ENCODE data around the gene VAV3.

VAV3 gene

DNA sequence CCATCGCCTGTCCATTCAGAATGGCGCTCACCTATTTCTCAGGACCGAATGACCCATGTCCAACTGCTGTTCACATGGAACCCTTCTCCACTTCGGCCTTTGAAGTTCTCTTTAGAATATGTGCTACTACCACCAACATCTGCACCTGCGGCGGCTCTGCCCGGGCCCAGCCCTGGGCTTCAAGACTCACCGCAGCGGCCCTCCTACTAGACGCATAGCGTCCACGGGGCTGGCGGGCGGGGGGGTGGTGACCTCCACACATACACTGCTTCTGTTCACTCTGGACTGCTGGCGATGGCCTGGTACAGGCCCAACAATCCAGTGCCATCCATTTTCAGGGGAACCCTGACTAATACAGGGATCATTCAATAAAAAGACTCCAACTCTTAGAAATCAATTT is 394.2 kb downstream of the VAV3 start:
- Mint-ChIP-seq H3K4me1 (no peaks in the 10 kb centered on the region), H3K27me3 (no peaks in the 10 kb centered on the region), H3K9me3 (no peaks in the 10 kb centered on the region), H3K36me3 (ENCODE audit: insufficient read depth) (peaks cover 8% of the 10 kb centered on the region), H3K27ac (ENCODE audit: low read depth) (no peak overlapping the region), H3K4me3 (no peak overlapping the region)
- no peak for DNase-seq (ENCODE audit: low spot score in 2 of 2)
- ATAC-seq (replicated peaks; ENCODE audit: extremely low read depth, poor library complexity, severe bottlenecking), result no peak

DNA sequence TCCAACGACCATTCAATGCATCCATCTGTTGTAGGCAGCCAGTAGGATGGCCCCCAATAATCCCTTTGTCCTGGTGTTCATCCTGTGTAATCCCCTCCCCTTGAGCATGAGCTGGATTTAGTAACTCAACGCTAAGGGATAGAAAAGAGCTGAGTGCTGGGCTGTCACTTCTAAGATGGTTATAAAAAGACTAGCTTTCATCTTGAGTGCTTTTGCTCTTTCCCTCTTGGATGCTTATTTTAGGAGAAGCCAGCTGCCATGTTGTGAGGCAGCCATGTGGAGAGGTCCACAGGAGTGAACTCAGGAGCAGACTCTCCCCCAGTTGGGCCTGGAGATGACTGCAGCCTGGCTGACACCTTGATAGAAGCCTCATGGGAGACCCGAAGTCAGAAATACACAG is 401.5 kb downstream of the VAV3 start:
- no peak overlapping the region for H3K27ac Mint-ChIP-seq (ENCODE audit: low read depth)
- no peak overlapping the region for H3K4me3 Mint-ChIP-seq
- no peaks in the 10 kb centered on the region for H3K27me3 Mint-ChIP-seq
- no peaks in the 10 kb centered on the region for H3K9me3 Mint-ChIP-seq
- no peaks in the 10 kb centered on the region for H3K4me1 Mint-ChIP-seq
- ATAC-seq (replicated peaks; ENCODE audit: extremely low read depth, poor library complexity, severe bottlenecking) (no peak), DNase-seq (ENCODE audit: low spot score in 2 of 2) (no peak)
- no peaks in the 10 kb centered on the region for H3K36me3 Mint-ChIP-seq (ENCODE audit: insufficient read depth)

DNA sequence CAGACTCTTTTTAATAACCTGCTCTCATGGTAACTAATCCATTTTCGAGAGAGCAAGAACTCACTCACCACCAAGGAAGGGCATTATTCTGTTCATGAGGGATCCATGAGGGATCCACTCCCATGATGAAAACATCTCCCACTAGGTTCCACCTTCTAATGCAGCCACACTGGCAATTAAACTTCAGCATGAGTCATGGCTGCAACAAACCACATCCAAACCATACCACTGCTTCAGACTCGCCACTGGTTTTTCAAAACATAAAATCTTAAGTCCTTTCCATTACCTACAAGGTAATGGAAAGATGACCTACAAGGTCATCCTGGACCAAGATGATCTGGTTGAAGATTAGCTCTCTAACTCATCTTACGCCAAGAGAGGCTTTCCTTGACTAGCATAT is 405.1 kb downstream of the VAV3 start:
- Mint-ChIP-seq H3K4me3 (no peak overlapping the region), H3K4me1 (no peaks in the 10 kb centered on the region)
- ATAC-seq (replicated peaks; ENCODE audit: extremely low read depth, poor library complexity, severe bottlenecking), result no peak

DNA sequence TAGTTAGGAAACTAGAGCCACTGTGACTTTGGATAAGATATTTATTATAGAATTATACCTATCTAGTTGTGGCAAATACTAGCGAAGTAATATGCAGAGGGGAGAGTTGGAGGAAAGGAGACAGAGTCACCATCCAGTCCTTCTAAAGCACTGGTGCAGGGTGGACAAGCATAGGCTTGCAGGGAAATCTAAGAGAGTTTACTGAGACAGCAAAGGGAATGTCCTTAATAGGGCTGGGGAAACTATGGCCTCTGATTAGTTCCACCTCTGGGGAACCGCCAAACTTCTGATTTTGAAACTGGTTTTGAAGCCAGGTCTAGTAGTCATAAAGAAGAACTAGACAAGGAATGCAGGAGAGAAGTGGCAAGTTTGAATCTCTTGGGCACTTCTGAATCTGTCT is 407.9 kb downstream of the VAV3 start:
- no peaks in the 10 kb centered on the region for H3K27me3 Mint-ChIP-seq
- H3K9me3 Mint-ChIP-seq, result no peaks in the 10 kb centered on the region
- no peaks in the 10 kb centered on the region for H3K4me1 Mint-ChIP-seq
- no peak for DNase-seq (ENCODE audit: low spot score in 2 of 2)
- ATAC-seq (replicated peaks; ENCODE audit: extremely low read depth, poor library complexity, severe bottlenecking), result no peak
- no peak overlapping the region for H3K27ac Mint-ChIP-seq (ENCODE audit: low read depth)
- H3K4me3 Mint-ChIP-seq, result no peak overlapping the region
- H3K36me3 Mint-ChIP-seq (ENCODE audit: insufficient read depth), result no peaks in the 10 kb centered on the region

More for the DNA sequence above, 405.1 kb downstream of the VAV3 start:
- Mint-ChIP-seq H3K27me3 (no peaks in the 10 kb centered on the region), H3K36me3 (ENCODE audit: insufficient read depth) (no peaks in the 10 kb centered on the region), H3K9me3 (no peaks in the 10 kb centered on the region), H3K27ac (ENCODE audit: low read depth) (no peak overlapping the region)
- DNase-seq (ENCODE audit: low spot score in 2 of 2), result no peak

DNA sequence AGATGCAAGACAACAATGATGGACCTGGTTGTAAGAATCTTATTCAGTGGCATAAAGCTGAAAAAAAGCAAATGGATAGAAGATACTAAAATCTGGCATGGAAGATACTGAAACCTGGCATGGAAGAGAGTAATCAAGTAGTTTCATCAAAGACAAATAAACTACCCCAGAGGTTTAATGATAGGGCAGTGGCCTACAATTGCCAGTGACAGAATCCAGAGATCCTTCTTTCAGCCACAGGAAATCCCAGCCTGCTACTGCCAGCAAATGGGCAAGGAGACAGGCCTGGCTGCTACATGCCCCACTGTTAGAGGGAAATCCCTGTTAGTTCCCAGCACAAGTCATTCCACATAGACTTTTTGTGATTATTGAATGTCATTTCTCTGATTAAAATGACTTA is 409.4 kb downstream of the VAV3 start:
- H3K9me3 Mint-ChIP-seq, result no peaks in the 10 kb centered on the region
- no peaks in the 10 kb centered on the region for H3K4me1 Mint-ChIP-seq
- no peak for DNase-seq (ENCODE audit: low spot score in 2 of 2)
- no peak for ATAC-seq (replicated peaks; ENCODE audit: extremely low read depth, poor library complexity, severe bottlenecking)
- no peak overlapping the region for H3K4me3 Mint-ChIP-seq
- H3K27me3 Mint-ChIP-seq, result no peaks in the 10 kb centered on the region
- H3K27ac Mint-ChIP-seq (ENCODE audit: low read depth), result no peak overlapping the region
- H3K36me3 Mint-ChIP-seq (ENCODE audit: insufficient read depth), result no peaks in the 10 kb centered on the region

DNA sequence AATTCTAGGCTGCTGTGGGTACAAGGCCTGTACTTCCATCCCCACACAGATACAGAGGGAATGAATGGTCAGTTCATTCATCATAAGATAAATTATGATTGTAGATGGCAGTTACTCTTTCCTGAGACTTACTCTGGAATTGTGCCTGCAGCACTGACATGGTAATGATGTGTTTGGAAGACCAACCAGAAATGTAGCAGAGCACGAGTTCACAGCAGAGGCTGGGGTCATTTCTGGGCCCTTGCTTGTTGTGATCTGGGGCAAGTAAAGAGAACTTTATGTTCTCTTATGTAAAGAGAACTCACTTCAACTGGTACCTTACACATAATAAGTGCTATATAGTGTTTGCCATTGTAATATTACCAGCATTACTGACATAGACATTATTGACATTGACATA is 412.2 kb downstream of the VAV3 start:
- no peak for ATAC-seq (replicated peaks; ENCODE audit: extremely low read depth, poor library complexity, severe bottlenecking)
- Mint-ChIP-seq H3K4me1 (no peaks in the 10 kb centered on the region), H3K36me3 (ENCODE audit: insufficient read depth) (no peaks in the 10 kb centered on the region)

DNA sequence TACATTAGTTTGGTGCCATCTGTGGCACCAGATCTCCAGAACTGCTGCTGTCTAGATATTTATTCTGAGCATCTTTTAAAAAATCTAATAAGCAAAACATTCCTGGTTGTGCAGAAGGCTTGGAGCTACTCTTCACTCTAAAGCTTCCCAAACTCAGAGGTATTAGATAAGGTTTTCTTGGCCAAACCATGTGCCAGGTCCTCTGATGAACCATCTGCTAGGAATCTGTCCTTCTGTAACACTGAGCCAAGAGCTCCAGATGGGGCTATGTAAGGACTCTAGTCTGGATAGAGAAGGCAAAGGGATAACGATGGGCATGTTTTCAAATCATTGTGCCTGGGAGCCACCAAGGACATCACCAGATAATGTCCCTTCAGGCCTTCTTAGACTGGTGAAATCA is 413.5 kb downstream of the VAV3 start:
- Mint-ChIP-seq H3K4me1 (no peaks in the 10 kb centered on the region), H3K27ac (ENCODE audit: low read depth) (no peak overlapping the region), H3K36me3 (ENCODE audit: insufficient read depth) (no peaks in the 10 kb centered on the region), H3K9me3 (no peaks in the 10 kb centered on the region), H3K27me3 (no peaks in the 10 kb centered on the region), H3K4me3 (no peak overlapping the region)
- ATAC-seq (replicated peaks; ENCODE audit: extremely low read depth, poor library complexity, severe bottlenecking) (no peak), DNase-seq (ENCODE audit: low spot score in 2 of 2) (no peak)

More for the DNA sequence above, 412.2 kb downstream of the VAV3 start:
- Mint-ChIP-seq H3K27ac (ENCODE audit: low read depth) (no peak overlapping the region), H3K9me3 (no peaks in the 10 kb centered on the region), H3K27me3 (no peaks in the 10 kb centered on the region), H3K4me3 (no peak overlapping the region)
- no peak for DNase-seq (ENCODE audit: low spot score in 2 of 2)

DNA sequence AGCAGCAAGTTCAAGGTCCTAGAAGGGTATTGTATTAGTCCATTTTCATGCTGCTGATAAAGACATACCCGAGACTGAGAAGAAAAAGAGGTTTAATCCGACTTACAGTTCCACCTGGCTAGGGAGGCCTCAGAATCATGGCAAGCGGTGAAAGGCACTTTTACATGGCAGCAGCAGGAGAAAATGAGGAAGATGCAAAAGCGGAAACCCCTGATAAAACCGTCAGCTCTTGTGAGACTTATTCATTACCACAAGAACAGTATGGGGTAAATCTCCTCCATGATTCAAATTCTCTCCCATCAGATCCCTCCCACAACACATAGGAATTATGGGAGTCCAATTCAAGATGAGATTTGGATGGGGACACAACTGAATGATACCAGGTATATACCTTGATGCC is 414.6 kb downstream of the VAV3 start:
- ATAC-seq (replicated peaks; ENCODE audit: extremely low read depth, poor library complexity, severe bottlenecking), result no peak
- no peak overlapping the region for H3K27ac Mint-ChIP-seq (ENCODE audit: low read depth)

DNA sequence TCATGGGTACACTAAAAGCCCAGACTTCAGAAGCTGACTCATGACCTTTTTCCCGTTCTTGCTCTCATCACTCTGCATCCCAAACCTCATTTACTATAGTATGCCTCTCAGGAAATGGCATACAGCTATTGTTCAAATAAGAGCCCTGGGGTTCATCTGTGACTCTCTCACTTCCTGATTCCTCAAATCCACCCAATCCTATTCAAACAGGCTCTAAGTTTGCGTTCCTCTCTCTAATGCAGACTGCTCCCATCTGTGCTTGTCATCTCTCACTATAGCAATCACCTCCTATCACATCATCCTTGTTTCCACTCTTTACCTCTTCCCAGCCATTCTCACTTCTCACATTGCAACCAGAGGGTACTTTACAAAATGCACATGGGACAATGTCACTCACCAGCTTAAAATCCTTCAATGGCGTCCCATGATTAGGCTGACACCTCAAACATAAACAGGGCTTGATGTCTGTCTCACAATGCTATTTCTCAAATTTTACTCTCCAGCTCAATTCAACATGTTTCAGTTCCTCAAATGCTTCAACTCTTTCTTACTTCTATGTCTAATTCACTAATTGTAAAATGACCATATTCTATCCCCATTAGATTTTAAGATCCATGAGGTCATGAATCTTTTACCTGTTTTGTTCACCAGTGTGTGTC is 415.7 kb downstream of the VAV3 start:
- H3K4me1 Mint-ChIP-seq, result no peaks in the 10 kb centered on the region
- ATAC-seq (replicated peaks; ENCODE audit: extremely low read depth, poor library complexity, severe bottlenecking), result no peak

More for the DNA sequence above, 414.6 kb downstream of the VAV3 start:
- no peak for DNase-seq (ENCODE audit: low spot score in 2 of 2)
- H3K4me3 Mint-ChIP-seq, result no peak overlapping the region
- no peaks in the 10 kb centered on the region for H3K4me1 Mint-ChIP-seq
- H3K9me3 Mint-ChIP-seq, result no peaks in the 10 kb centered on the region
- no peaks in the 10 kb centered on the region for H3K27me3 Mint-ChIP-seq
- no peaks in the 10 kb centered on the region for H3K36me3 Mint-ChIP-seq (ENCODE audit: insufficient read depth)

DNA sequence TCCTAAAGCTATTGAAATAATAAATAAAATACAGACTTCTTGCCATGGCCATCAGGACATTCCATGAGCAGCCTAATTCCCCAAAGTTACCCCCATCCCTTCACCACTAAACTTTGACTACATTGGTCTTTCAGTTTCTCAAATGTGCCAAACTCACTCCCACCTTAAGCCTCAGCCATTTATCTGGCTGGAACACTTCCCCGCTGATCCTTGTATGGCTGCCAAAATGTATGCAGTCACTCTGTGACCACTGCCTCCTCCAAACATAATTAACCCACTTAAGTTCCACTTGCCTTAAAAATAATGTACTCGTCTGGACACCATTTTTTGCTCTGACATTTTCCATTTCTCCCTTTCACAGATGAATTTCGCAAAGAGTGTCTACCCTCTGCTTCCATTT is 416.7 kb downstream of the VAV3 start:
- DNase-seq (ENCODE audit: low spot score in 2 of 2) (no peak), ATAC-seq (replicated peaks; ENCODE audit: extremely low read depth, poor library complexity, severe bottlenecking) (no peak)
- H3K27me3 Mint-ChIP-seq, result no peaks in the 10 kb centered on the region
- H3K27ac Mint-ChIP-seq (ENCODE audit: low read depth), result no peak overlapping the region
- H3K36me3 Mint-ChIP-seq (ENCODE audit: insufficient read depth), result no peaks in the 10 kb centered on the region
- H3K4me3 Mint-ChIP-seq, result no peak overlapping the region
- H3K9me3 Mint-ChIP-seq, result no peaks in the 10 kb centered on the region
- no peaks in the 10 kb centered on the region for H3K4me1 Mint-ChIP-seq

More for the DNA sequence above, 415.7 kb downstream of the VAV3 start:
- Mint-ChIP-seq H3K27me3 (no peaks in the 10 kb centered on the region), H3K4me3 (no peak overlapping the region), H3K27ac (ENCODE audit: low read depth) (no peak overlapping the region), H3K9me3 (no peaks in the 10 kb centered on the region), H3K36me3 (ENCODE audit: insufficient read depth) (no peaks in the 10 kb centered on the region)
- DNase-seq (ENCODE audit: low spot score in 2 of 2), result no peak

DNA sequence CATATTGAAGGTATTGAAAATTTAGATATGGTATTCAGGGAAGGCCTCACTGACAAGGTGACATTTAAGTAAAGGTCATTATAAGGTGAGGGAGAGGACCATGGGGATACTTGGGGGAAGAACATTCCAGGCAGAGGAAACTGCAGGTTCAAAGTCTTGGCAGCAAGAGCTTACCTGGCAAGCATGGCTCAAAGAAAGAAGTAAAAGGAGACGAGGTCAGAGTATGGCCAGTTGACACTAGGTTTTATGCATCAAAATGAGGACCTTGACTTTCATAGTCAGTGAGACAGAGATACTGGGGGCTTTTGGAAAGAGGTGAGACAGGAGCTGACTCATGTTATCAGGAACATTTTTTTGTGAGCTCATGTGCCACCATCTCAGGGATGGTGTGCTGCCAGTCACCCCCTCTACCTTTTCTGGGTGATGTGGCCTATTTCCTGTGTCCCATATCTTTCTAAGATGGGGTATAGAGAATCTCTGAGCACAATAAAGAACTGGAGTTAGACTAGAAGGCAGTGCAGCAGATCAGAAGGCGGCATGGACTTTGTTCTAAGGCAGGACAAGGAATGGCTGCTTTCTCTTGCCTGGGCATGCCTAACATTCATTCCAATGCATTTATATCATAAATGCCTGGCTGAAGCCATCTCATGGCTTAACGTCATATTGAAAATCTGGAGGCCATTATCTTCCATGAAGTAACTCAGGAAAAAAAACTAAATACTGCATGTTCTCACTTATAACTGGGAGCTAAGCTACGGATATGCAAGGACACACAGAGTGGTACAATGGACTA is 417.4 kb downstream of the VAV3 start:
- H3K27ac Mint-ChIP-seq (ENCODE audit: low read depth), result no peak overlapping the region
- H3K4me1 Mint-ChIP-seq, result no peaks in the 10 kb centered on the region
- H3K4me3 Mint-ChIP-seq, result no peak overlapping the region
- H3K9me3 Mint-ChIP-seq, result no peaks in the 10 kb centered on the region
- no peaks in the 10 kb centered on the region for H3K27me3 Mint-ChIP-seq
- no peak for ATAC-seq (replicated peaks; ENCODE audit: extremely low read depth, poor library complexity, severe bottlenecking)
- no peaks in the 10 kb centered on the region for H3K36me3 Mint-ChIP-seq (ENCODE audit: insufficient read depth)
- no peak for DNase-seq (ENCODE audit: low spot score in 2 of 2)

DNA sequence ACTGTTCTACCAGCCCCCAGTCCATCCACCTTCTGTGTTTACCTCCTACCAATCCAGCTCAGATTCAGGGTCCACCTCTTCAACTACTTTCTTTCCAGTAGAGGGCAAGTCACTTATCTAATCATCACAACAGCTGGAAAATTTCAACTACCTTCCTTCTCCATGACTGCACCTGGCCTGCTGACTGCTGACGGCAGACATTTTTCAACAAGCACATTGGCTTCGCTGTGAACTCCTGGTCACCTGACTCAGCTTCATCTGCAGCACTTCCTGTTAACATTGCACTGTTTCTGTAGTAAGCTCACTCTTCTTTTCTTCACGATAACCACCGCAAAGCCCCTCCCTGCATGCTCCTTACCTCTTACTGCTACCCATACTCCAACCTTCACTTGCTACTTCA is 418.4 kb downstream of the VAV3 start:
- Mint-ChIP-seq H3K27me3 (peaks cover under 1% of the 10 kb centered on the region), H3K27ac (ENCODE audit: low read depth) (no peak overlapping the region), H3K4me1 (no peaks in the 10 kb centered on the region), H3K36me3 (ENCODE audit: insufficient read depth) (no peaks in the 10 kb centered on the region), H3K9me3 (no peaks in the 10 kb centered on the region), H3K4me3 (no peak overlapping the region)
- no peak for ATAC-seq (replicated peaks; ENCODE audit: extremely low read depth, poor library complexity, severe bottlenecking)
- no peak for DNase-seq (ENCODE audit: low spot score in 2 of 2)

DNA sequence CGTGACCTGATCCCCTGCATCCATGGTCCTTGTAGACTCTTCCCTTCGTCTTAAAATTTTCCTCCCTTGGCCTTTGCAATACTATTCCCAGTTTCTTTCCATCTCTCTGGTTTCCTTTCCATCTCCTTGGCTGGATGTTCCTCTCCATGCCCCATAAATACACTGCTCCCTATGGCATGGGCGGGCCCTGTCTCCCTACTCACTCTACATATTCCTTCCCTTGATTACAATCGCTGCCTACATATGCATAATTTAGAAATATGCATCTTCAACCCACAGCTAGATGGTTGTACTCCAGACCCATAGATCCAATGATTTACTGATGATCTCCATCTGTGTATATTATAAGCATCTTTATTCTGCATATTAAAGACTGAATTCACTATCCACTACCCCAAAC is 419.1 kb downstream of the VAV3 start:
- peaks cover 7% of the 10 kb centered on the region for H3K27me3 Mint-ChIP-seq
- no peak overlapping the region for H3K27ac Mint-ChIP-seq (ENCODE audit: low read depth)
- H3K9me3 Mint-ChIP-seq, result no peaks in the 10 kb centered on the region
- DNase-seq (ENCODE audit: low spot score in 2 of 2) (no peak), ATAC-seq (replicated peaks; ENCODE audit: extremely low read depth, poor library complexity, severe bottlenecking) (no peak)
- H3K4me1 Mint-ChIP-seq, result no peaks in the 10 kb centered on the region
- H3K4me3 Mint-ChIP-seq, result no peak overlapping the region
- H3K36me3 Mint-ChIP-seq (ENCODE audit: insufficient read depth), result no peaks in the 10 kb centered on the region

Measured in central memory CD8-positive, alpha-beta T cell (primary cell).